GM19397 (cell line): ENCODE data around the gene FLT3.
"Not testable (repeated sequence)": the region's sequence is repeated elsewhere in the genome, so short reads cannot be mapped to it uniquely, and the experiment has no call there.

ENCODE experiments used
- ATAC-seq: cut with Tn5 transposase; IDR thresholded peaks from one replicate; pipeline ENCODE4 v1.9.1; 2021; ENCODE audit warnings: mild to moderate bottlenecking, moderate library complexity; ENCODE audit not compliant: unreplicated experiment

Gene FLT3

DNA sequence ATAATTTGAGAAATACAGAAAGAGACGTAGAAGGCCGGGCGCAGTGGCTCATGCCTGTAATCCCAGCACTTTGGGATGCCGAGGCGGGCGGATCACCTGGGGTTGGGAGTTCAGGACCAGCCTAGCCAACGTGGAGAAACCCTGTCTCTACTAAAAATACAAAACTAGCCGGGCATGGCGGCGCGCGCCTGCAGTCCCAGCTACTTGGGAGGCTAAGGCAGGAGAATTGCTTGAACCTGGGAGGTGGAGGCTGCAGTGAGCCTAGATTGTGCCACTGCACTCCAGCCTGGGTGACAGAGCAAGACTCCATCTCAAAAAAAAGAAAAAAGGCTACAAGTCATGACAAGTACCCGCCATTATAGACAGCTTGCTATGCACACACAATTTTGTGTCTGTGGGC lies 95.4 kb downstream of the FLT3 start:
- ATAC-seq = not testable (repeated sequence)

- ATAC-seq = no peak
Measured at GRCh38 chr13:28002886-28003698, 97.3 kb downstream of the FLT3 start.

DNA sequence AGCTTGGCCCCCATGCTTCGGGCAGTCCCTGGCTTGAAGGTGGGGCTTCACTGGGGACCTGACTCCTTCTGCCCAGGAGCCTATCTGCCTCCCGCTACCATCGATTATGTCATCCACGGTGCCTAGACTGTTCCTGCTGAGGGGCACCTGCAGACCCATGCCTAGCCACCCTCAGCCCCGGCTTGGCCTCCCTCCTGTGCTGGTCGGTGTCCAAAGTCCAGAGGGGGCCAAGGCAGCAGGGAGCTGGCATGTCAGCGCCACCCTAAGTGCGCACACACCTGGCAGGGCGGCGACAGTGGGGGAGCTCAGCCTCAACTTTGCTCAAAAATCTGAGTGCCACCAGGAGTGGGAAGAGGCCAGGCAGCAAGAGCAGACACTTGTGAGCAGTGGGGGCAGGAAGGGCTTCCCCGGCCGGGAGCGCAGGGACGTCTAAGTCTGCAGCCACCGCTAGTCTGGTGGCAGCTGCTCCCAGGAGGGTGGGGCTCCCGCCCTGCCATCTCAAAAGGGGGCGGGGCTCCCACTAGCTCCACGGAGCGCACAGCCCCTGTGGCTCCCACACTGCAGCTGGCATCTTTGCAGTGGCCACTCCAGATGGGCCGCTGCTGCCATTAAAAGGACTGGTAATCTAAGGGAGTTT lies 98.4 kb downstream of the FLT3 start:
- no peak for ATAC-seq

GRCh38 chr13:28001049-28001448 lies 99.3 kb downstream of the FLT3 start:
- ATAC-seq = no peak

DNA sequence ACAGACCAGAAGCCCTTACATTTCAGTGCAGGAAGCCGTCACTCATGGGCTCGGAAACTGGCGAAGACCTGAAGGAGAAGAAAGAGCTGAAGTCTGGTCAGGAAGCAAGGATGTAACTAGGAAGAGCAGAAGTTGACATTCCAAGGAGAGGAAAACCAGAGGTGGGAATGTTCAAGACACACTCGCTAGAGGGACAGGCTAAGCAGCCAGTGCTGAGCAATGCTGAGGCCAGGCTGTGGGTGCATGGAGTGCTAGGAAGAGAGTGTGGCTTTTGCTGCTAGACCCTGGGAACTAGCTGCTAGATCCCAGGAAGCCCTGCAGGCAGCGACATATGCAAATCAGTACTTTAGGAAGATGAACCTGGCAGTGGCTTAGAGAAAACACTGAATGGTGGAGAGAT lies 99.8 kb downstream of the FLT3 start:
- ATAC-seq = no peak

GRCh38 chr13:27997904-27998522 lies 102.4 kb downstream of the FLT3 start:
- no peak for ATAC-seq

DNA sequence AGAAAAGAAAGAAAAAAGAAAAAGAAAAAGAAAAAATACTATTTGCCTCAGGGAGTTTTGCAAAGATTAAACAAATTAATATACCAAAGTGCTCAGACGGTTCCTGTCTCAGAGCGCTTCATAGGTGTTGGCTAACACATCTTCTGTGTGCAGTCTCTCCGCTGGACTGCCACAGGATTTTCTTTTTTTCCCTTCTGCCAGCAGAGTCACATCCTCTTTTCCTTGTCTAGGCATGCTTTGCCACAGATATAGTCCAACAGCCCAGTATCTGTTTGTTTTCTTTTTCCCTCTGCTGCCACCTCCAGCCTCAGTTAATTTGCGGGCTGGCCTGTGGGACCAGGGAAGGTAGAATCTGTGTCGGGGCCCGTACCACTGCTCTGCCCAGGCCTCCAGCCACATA lies 108.5 kb downstream of the FLT3 start:
- ATAC-seq = no peak

DNA sequence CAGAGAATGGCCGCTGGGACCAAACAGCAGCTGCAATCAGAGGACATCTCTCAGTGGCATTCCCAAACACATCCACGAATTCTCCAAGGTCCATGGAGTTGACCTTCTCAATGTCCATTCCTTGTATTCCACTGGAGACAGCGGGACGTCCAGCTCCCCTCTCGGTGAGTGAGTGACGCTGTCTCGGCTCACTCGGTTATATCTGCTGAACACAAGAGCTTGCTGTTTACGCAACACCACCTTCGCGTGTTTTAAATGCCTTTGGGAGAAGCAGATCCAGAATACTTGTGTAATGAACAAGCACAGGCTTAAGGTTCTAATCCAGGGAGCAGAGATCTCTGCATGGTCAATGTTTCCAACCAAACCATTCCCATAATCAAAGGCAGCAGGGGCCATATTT lies 111.9 kb downstream of the FLT3 start, which contains the start of gene URAD:
TSS of gene URAD (minus strand) at position 174 of the 400 bp plus-strand sequence. CDS start at position 118, 56 bp downstream.
- no peak for ATAC-seq

GRCh38 chr13:27985600-27985999 lies 114.8 kb downstream of the FLT3 start:
- no peak for ATAC-seq

- no peak for ATAC-seq
Measured at GRCh38 chr13:27982361-27982760, 118.0 kb downstream of the FLT3 start.

DNA sequence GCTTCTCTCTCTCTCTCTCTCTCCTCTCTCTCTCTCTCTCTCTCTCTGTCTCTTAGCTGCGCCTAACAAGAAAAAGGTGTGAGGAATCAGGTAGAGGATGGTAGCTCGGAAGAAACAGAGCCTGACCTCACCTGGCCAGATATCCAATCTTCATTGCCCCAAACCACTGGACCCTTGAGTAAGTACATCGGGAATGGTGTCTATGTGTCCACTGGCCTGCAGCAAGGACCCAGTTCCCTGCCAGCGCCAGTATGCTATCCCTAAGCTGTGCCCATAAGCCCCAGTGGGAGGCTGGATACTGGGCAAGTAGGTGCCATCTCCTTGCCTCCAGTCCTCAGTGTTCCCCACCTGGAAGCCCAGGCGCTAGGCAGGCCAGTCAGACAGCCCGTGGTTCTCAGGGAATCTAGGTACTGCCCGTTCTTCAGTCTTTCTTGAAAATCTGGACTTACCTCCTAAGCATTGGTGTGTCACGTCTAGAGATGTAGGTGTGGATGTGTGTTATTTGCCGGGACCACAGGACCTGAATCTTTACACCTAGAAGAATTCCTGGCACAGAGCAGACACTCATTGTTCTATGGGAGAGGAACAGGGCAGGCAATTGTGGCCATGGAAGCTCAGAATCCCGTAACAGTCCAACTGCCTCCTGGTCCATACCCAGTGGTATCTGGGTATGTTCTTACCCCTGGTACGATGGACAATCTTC lies 119.2 kb downstream of the FLT3 start:
- no peak for ATAC-seq

- no peak for ATAC-seq
Measured at GRCh38 chr13:27980280-27980998, 119.9 kb downstream of the FLT3 start.

GRCh38 chr13:27979765-27980279 lies 120.6 kb downstream of the FLT3 start:
- no peak for ATAC-seq

GRCh38 chr13:27979001-27979643 lies 121.3 kb downstream of the FLT3 start:
- ATAC-seq = no peak

DNA sequence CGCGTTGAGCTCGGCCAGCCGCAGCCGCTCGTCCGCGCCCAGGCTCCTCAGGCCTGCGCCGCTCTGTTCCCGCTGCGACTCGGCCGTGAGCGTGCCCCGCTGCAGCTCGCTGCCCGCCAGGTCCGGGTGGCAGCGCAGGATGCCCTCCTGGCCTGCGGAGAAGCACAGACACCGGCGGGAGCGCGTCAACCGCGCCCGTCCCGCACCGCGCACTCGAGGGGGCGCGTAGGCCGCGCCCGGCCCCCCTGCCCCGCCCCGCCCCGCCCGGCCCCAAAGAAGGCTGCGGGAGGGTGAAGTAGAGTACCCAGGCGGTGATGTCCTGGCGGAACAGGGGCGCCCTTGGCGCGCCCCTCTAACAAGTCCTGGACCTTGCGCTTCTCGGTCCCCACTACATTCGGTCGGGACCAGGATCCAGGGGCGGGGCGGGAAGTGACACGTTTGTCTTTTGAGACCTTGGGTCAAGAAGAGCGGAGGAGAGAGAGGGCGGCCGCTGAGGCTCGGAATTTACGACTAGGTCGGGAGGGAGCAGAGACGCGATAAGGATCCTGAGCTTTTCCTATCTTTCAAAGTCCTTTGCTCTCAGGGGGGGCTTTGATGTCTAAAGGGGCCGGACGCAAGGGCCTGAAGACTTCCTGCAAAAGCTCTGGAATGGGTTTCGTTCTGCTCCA lies 121.9 kb downstream of the FLT3 start:
- ATAC-seq = no peak

DNA sequence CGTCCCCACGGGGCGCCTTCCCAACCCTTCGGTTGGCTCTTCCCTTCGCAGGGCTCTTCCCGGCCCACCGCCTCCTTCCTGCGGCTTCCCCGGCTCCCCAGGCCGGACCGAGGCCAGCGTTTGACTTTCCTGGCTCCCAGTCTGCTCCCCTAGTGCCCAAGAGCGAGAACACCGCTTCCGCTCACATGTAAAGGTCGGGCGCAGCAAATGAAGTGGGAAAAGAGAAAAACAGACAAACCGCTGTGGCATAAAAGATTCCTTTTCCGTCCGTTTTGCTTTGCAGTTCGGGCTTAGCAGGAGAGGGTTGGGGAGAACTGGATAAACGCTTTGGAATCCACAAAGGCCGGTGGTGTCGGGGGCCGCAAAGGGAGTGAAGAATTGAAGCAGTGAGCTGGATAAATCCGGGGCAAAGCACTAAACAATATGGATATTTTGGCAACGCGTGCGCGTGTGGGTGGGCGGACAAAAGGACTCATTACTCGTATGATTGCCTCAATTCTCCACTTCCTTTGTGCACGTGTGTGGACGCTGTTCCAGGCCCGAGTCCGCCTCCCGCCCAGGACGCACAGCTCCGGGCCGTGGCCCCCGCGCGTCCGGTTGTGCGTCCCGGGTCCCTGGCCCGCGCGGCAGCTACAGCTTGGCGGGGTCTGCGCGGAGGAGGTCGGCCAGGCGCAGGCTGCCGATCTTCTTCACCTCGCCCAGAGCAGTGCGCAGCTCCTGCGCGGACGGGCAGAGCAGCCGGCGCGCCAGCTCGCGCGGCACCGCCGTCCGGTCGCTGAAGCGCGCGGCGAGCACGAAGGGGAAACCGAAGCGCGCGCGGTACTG lies 122.7 kb downstream of the FLT3 start:
- no peak for ATAC-seq

- ATAC-seq = no peak
Measured at GRCh38 chr13:27976362-27977091, 123.8 kb downstream of the FLT3 start.
